OCI-LY1 (cell line): ENCODE data around the gene SMARCAD1.
"Not testable (repeated sequence)": the region's sequence is repeated elsewhere in the genome, so short reads cannot be mapped to it uniquely, and the experiment has no call there.

Source experiments
- EZH2 ChIP-seq: fragments of 200-600 bp; sonication (generic), shearing (Covaris generic); IDR thresholded peaks from 2 replicates; pipeline ENCODE4 v1.8.0; 2017; ENCODE audit warnings: borderline replicate concordance, mixed run types, mild to moderate bottlenecking, antibody characterized with exemption, low read length, moderate library complexity, mixed read lengths
- TF ChIP-seq, protein P1 (sequence below): fragments of 200-600 bp; sonication (generic), shearing (Covaris generic); IDR thresholded peaks from 2 replicates; pipeline ENCODE4 v1.5.1; 2017; ENCODE audit warnings: mild to moderate bottlenecking, antibody characterized with exemption, low read length, moderate library complexity, mixed read lengths

DNA sequence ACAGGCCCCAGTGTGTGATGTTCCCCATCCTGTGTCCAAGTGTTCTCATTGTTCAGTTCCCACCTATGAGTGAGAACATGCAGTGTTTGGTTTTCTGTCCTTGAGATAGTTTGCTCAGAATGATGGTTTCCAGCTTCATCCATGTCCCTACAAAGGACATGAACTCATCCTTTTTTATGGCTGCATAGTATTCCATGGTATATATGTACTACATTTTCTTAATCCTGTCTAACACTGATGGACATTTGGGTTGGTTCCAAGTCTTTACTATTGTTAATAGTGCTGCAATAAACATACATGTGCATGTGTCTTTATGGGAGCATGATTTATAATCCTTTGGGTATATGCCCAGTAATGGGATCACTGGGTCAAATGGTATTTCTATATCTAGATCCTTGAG lies 112.3 kb downstream of the SMARCAD1 start:
- TF ChIP-seq, protein P1, sequence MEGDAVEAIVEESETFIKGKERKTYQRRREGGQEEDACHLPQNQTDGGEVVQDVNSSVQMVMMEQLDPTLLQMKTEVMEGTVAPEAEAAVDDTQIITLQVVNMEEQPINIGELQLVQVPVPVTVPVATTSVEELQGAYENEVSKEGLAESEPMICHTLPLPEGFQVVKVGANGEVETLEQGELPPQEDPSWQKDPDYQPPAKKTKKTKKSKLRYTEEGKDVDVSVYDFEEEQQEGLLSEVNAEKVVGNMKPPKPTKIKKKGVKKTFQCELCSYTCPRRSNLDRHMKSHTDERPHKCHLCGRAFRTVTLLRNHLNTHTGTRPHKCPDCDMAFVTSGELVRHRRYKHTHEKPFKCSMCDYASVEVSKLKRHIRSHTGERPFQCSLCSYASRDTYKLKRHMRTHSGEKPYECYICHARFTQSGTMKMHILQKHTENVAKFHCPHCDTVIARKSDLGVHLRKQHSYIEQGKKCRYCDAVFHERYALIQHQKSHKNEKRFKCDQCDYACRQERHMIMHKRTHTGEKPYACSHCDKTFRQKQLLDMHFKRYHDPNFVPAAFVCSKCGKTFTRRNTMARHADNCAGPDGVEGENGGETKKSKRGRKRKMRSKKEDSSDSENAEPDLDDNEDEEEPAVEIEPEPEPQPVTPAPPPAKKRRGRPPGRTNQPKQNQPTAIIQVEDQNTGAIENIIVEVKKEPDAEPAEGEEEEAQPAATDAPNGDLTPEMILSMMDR, result not testable (repeated sequence)
- TF ChIP-seq EZH2, result not testable (repeated sequence)
